Right lobe of liver (tissue), 4 donors: ENCODE results near the gene FAM240A.

ENCODE experiments used
- POLR2A ChIP-seq: fragments of 450-650 bp; IDR thresholded peaks from one replicate; pipeline ENCODE4 v1.6.1; 2017; ENCODE audit warnings: antibody characterized with exemption, mild to moderate bottlenecking
- TF ChIP-seq, protein P1 (sequence below), 4 donors: fragments of 200-600 bp in 3 of 4; fragments of 450-650 bp in 1 of 4; IDR thresholded peaks; one replicate each; pipeline versions ENCODE4 v1.5.1 to v1.8.0; 2016 to 2022; ENCODE audit warnings: antibody characterized with exemption in 4 of 4, mild to moderate bottlenecking in 2 of 4
- donor health status: DM: no; HTN: no; CAD: no.
- donor health status: DM: no; HTN: no; CAD: no.
- donor health status: DM: no; HTN: yes; CAD: no.

DNA sequence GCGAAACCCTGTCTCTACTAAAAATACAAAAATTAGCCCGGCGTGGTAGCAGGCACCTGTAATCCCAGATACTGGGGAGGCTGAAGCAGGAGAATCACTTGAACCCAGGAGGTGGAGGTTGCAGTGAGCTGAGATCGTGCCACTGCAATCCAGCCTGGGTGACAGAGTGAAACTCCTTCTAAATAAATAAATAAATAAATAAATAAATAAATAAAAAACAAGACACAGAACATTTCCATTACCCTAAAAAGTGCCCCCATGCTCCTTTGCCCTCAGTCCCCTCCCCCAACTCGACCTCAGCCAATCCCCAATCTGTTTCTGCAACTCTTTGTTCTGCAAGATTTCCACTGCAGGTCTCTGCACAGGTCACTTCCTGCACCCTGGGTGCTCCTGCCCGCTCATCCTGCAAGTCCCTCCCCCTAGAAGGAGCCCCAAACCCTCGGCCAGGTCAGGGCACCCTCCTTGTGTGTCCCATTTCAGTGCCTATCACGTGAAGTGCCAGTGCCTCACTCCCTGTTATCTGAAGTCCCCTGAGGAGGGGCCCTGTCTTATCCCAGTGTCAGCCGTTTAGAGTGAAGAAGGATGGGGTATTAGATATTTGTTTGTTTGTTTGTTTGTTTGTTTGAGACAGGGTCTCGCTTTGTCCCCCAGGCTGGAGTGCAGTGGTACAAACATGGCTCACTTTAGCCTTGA lies 1.1 kb downstream of the FAM240A start:
- TF ChIP-seq, protein P1, sequence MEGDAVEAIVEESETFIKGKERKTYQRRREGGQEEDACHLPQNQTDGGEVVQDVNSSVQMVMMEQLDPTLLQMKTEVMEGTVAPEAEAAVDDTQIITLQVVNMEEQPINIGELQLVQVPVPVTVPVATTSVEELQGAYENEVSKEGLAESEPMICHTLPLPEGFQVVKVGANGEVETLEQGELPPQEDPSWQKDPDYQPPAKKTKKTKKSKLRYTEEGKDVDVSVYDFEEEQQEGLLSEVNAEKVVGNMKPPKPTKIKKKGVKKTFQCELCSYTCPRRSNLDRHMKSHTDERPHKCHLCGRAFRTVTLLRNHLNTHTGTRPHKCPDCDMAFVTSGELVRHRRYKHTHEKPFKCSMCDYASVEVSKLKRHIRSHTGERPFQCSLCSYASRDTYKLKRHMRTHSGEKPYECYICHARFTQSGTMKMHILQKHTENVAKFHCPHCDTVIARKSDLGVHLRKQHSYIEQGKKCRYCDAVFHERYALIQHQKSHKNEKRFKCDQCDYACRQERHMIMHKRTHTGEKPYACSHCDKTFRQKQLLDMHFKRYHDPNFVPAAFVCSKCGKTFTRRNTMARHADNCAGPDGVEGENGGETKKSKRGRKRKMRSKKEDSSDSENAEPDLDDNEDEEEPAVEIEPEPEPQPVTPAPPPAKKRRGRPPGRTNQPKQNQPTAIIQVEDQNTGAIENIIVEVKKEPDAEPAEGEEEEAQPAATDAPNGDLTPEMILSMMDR (IDR thresholded peaks at IDR 0.05), result no peak
- TF ChIP-seq POLR2A, result no peak
